Endometrial microvascular endothelial cells (primary cell): ENCODE results near the gene TIMM13. TPM values are rescaled to one million over a fixed set of nuclear protein-coding genes. Genes with fewer than 3 reads are reported as not detected.
"Not testable (repeated sequence)": the region's sequence is repeated elsewhere in the genome, so short reads cannot be mapped to it uniquely, and the experiment has no call there.

Source experiments
- in situ Hi-C: cut with HindIII; loops from 2 replicates; pipeline ENCODE4 v1.10.0; 2017; ENCODE audit warnings: low sequenced_read_pairs, low pct_unique_long_range_greater_than_20kb; ENCODE audit errors: inconsistent ontology term
- total RNA-seq: library from RNA; depleted of rRNA; stranded (reverse); fragments of >200 nt; gene quantifications from one replicate; pipeline ENCODE4 v1.2.3, GENCODE V29; 2015; ENCODE audit errors: inconsistent ontology term

TIMM13 gene
- total RNA-seq, 1 donor from 2014 or later = 65.0 TPM

DNA sequence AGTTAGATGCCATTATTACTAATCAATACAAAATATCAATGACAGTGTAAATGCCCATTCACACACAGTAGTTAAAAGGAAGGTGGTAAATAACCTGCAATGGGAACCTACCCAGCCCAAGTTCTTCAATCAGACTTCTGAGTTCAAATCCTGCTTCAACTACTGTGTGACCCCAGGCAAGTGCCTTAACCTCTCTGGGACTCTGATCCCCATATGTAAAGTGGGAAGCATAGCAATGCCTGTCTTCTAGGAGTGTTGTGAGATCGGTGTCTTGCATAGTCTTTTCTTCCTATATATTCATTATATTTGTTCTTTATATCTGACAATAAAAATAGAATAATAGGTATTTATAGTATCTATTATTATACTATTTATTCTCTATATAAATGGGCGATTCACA lies 6.9 kb downstream of the TIMM13 start:
- in situ Hi-C loops = no loop called here

DNA sequence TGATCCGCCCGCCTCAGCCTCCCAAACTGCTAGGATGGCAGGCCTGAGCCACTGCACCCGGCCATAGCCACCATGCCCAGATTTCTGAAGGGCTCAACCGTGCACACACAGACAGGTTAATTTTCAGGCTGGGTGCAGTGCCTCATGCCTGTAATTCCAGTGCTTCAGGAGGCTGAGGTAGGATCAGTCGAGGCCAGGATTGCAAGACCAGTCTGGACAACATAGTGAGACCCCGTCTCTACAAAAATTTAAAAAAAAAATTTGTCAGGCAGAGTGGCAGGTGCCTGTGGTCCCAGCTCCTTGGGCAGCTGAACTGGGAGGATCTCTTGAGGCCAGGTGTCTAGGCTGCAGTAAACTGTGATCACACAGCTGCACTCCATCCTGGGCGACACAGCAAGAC lies 7.6 kb downstream of the TIMM13 start:
- in situ Hi-C loops = no loop called here

DNA sequence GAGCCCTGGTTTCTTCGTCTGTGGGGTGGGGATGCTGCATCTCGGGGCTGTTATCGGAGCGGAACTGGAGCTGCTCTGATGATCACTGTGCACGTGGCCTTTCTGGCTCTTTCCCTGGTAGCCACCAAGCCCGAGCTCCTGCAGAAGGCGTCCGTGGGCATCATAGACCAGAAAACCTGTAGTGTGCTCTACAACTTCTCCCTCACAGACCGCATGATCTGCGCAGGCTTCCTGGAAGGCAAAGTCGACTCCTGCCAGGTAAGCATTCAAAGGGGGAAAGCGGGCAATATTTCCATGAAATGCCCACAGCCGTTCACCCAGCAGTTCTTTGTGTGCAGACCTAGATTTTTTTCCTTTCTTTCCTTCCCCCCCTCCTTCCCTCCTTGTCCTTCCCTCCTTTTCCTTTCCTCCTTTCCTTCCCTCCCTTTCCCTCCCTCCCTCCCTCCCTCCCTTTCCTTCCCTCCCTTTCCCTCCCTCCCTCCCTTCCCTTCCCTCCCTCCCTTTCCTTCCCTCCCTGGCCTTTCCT lies 9.4 kb downstream of the TIMM13 start:
- in situ Hi-C loops = no loop called here

DNA sequence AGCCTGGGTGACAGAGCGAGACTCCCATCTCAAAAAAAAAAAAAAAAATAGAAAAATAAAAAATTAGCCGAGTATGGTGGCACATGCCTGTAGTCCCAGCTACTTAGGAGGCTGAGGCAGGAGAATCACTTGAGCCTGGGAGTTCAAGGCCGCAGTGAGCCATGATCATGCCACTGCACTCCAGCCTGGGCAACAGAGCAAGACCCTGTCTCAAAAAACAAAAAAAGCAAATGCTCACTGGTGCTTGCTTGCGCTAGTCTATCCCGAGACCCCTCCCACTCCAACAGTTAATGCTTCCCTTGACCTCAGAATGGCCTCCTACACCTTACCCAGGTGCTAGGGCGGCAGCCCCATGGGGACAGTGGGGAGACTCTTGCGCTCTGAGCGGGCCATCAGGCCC lies 9.9 kb downstream of the TIMM13 start:
- in situ Hi-C loops = not testable (repeated sequence)

DNA sequence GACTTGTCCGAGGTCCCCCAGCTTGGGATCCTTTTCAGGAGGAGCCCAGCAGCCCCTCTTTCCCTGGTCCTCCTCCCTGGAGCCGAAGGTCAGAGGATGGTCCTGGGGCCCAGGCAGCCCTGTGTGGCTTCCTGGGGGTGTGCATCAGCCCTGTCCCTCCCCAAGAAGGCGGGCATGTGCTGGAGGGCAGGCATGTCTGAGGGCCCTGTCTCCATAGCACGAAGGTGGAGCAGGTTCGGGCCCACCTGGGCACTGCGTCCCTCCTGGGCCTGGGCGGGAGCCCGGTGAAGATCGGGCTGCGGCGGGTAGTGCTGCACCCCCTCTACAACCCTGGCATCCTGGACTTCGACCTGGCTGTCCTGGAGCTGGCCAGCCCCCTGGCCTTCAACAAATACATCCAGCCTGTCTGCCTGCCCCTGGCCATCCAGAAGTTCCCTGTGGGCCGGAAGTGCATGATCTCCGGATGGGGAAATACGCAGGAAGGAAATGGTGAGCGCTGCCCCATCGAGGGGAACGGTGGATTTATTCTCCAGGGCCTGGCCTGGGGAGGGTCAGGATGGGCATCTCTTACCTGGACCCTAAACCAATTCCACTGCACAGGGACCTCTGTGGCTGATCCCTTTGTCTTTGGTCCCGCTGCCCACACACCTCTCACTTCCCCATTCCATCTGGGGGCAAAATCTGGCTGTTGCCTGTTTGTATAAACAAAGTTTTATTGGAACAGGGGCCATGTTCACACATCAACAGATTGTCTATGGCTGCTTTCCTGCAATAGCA lies 10.9 kb downstream of the TIMM13 start:
- in situ Hi-C loops = no loop called here

DNA sequence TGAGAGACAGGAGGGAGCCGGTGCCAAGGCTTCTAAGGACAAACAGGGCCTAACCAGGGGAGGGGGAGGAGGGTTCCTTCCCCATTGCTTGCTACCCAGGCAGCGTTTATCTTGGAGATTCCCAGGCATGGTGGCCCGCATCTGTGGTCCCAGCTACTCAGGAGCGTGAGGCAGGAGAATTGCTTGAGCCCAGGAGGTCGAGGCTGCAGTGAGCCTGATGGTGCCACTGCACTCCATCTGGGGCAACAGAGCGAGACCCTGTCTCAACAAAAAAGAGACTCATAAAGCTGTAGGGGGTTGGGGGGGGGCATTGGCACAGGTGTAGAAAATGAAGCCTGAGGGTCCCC lies 11.4 kb downstream of the TIMM13 start:
- in situ Hi-C loops = no loop called here

DNA sequence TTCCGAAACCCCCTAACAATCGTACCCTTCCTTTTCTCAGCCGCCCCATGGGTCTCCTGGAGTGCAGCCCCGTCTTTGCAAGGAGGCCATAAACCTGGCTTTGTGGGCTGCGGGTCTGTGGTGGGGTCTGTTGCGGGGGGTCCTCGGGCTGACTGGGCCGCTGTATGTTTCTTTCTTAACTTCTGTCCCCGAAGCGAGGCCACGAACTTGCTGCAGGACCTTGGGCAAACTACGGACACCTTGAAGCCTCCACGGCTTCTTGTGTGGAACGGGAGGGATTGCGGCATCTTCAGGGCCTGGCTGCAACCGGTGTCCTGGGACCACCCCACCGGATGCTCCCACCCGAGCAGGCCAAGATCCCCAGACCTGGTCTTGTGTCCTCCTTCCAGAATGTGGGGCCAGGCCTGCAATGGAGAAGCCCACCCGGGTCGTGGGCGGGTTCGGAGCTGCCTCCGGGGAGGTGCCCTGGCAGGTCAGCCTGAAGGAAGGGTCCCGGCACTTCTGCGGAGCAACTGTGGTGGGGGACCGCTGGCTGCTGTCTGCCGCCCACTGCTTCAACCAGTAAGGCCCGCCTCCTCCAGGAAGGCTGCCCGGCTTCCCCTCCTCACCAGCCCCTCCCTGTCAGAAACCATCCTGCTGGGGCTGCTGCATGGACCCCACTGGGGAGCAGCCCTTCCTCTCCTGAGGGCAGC lies 12.0 kb downstream of the TIMM13 start:
- in situ Hi-C loops = no loop called here

DNA sequence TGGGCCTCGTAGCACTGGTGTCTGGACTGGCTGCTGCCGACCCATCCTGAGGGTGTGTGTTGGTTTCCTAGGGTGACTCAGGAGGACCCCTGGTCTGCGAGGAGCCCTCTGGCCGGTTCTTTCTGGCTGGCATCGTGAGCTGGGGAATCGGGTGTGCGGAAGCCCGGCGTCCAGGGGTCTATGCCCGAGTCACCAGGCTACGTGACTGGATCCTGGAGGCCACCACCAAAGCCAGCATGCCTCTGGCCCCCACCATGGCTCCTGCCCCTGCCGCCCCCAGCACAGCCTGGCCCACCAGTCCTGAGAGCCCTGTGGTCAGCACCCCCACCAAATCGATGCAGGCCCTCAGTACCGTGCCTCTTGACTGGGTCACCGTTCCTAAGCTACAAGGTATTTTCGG lies 13.8 kb downstream of the TIMM13 start:
- in situ Hi-C loops = no loop called here

DNA sequence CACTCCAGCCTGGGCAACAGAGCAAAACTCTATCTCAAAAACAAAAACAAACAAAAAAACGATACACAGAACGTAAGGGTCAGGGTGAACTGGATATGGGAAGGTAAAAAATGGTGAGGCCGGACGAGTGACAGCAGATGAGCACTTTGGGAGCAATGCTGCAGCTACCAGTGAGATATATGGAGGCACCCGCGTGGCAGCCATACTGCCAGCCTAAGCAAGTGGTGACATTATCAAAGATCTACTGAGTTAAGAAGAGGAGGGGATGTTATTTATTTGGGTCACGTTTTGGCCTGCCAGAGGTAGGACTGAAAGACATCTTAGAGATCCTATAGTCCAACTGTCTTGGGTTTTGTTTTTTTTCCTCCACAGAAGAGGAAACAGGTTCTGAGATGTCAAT lies 14.2 kb downstream of the TIMM13 start:
- in situ Hi-C loops = no loop called here

DNA sequence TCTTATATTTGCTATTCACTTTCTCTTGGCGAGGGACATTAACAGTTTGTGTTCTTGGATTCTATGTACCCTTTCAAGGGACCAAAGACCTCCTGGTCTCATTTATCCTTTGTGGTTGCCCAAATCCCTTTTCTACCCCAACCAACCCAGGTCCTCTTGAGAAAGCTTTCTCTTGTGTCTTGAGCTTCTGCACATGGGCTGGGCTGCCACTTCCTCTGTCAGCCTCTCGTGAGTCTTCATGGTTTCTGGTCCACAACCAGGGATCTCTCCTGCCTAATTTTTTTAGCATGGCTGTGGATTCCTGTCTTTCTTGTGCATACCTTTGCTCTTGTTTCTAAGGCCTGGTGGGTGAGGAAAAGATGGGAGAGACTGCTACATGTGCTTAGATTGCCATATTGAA lies 14.9 kb downstream of the TIMM13 start:
- in situ Hi-C loops = no loop called here

DNA sequence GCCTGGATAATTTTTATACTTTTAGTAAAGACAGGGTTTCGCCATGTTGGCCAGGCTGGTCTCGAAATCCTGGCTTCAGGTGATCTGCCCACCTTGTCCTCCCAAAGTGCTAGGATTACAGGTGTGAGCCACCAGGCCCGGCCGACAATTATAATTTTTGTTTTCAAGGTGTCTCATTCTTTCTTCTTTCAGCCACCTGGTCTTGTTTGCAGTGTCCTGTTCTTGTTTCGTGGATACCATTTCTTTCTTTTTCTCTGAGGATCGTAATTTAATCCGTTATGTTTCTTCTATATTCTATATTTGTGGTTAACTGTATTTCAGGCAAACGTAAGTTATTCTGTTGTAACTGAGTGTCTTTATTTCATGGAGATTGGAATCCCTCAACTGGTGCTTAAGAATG lies 15.7 kb downstream of the TIMM13 start:
- in situ Hi-C loops = no loop called here

DNA sequence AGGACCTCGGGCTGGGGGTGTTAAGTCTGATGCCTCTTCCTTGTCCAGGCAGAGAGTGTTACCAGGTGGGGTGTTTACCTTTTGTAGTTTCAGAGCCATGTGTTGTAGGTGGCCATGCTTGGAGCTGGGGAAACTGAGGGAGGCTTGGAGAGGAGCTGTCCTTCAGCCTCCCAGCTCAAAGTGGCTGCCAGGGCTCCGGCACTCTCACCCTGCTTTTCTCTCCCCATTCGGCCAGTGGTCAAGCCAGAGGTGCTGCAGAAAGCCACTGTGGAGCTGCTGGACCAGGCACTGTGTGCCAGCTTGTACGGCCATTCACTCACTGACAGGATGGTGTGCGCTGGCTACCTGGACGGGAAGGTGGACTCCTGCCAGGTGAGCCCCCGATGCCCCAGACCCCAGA lies 17.4 kb downstream of the TIMM13 start:
- in situ Hi-C loops = no loop called here

DNA sequence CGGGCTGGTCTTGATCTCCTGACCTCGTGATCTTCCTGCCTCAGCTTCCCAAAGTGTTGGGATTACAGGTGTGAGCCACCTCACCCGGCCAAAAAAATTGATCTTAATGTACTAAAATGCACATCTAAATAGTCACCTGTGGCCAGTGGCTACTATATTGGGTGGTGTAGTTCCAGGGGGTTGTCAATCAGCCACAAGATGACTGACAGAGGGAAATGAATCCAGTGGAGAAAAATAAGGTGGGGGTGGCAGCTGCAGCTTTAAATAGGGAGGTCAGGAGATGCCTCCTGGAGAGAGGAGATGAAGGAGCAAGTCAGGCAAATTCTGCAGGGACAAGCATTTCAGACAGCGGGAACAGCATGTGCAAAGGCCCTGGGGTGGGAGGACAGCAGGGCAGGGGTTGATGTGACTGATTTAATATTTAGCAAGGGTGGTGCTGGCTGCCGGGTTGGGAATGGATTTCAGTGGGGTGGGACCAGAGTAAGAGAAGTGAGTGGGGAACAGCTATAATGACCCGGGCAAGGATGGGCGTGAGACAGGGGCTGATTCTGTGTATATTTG lies 18.0 kb downstream of the TIMM13 start:
- in situ Hi-C loops = no loop called here

DNA sequence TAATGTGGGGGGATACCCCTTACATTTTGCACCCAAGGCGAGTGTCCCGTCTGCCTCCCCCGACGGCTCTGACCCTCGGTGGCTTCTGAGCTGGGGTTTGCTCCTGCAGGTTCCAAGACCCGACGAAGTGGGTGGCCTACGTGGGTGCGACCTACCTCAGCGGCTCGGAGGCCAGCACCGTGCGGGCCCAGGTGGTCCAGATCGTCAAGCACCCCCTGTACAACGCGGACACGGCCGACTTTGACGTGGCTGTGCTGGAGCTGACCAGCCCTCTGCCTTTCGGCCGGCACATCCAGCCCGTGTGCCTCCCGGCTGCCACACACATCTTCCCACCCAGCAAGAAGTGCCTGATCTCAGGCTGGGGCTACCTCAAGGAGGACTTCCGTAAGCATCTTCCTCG lies 19.1 kb downstream of the TIMM13 start:
- in situ Hi-C loops = no loop called here

DNA sequence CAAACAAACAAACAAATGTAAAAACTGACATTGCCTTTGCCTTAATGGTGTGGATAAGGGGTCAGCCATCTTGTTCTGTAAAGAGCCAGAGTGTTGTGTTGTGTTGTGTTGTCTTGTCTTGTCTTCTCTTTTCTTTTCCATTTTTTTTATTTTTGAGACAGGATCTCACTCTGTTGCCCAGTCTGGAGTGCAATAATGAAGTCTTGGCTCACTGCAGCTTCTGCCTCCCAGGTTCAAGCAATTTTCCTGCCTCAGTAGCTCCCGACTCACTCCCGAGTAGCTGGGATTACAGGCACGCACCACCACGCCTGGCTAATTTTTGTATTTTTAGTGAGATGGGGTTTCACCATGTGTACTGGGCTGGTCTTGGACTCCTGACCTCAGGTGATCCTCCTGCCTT lies 27.8 kb downstream of the TIMM13 start:
- in situ Hi-C loops = no loop called here

DNA sequence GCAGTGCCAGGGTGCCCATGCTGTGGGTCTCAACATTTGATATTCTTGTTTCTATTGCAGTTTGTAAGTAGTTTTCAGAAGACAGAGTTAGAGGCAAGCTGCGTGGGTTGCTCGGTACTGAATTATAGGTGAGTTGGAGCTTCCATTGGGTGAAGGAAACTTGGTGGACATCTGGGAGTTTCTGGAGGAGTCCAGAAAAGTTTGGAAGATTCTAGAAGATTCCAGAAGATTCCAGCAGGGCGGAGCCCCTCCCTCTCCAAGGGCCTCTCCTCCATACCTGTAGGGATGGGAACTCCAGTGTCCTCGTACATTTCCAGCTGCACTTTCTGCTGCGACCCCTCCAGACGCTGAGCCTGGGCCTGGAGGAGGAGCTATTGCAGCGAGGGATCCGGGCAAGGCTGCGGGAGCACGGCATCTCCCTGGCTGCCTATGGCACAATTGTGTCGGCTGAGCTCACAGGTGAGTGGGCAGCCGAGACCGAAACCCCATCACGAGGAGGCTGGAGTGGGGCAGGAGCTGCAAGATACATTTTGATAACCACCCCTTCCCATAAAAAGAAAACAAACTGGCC lies 28.6 kb downstream of the TIMM13 start:
- in situ Hi-C loops = no loop called here

DNA sequence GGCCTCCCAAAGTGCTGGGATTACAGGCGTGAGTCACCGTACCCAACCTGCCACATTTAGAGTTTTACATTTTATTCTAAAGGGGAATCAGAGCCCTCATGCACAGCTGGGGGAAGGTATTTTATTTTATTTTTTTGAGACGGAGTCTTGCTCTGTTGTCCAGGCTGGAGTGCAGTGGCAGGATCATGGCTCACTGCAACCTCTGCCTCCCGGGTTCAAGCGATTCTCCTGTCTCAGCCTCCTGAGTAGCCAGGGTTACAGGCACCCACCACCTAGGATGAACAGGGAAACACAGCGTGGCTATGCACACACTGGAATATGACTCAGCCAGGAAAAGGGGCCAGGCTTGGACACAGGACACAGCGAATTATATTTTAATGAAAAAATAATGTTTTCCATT lies 30.2 kb downstream of the TIMM13 start:
- in situ Hi-C loops = not testable (repeated sequence)

DNA sequence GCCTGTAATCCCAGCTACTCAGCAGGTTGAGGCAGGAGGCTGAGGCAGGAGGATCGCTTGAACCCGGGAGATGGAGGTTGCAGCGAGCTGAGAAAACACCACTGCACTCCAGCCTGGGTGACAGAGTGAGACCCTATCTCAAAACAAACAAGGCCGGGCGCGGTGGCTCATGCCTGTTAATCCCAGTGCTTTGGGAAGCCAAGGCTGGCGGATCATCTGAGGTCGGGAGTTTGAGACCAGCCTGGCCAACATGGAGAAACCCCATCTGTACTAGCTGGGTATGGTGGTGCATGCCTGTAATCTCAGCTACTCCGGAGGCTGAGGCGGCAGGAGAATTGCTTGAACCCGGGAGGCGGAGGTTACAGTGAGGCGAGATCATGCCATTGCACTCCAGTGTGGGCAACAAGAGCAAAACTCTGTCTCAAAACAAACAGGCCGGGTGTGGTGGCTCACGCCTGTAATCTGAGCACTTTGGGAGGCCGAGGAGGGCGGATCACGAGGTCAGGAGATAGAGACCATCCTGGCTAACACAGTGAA lies 32.0 kb downstream of the TIMM13 start:
- in situ Hi-C loops = not testable (repeated sequence)

DNA sequence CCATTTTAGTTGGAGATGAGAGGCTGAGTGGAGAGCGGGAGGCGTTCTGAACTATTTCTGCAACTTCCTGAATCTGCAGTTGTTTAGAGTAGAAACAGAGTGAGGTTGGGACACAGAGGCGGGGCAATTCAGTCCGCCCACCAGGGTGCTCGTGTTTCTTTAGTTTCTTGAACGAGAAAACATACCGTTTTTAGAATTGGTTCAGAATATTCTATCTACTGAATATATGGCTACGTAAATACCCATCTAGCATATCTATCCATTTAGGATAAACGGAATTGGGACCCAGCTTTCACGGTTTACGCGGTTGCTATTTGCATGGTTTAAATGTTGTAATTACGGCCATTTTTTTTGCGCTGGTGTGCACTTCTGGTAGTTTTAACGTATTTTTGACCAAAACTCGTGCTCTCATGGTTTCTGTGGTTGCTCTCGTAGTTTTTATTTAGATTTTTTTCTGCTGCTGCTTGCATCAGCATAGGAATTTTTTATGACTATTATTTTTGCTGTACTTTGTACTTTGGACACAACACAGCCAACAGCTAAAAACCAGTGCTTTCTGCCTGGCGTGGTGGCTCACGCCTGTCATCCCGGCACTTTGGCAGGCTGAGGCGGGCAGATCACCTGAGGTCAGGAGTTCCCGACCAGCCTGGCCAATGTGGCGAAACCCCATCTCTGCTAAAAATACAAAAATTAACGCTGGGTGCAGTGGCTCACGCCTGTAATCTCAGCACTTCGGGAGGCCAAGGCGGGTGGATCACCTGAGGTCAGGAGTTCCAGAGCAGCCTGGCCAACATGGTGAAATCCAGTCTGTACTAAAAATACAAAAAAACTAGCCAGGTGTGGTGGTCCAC lies 32.7 kb downstream of the TIMM13 start:
- in situ Hi-C loops = no loop called here
